OCI-LY3 (cell line): Measurements from ENCODE around the gene WNK4.

Source experiments
- H2AFZ ChIP-seq: fragments of 200-600, 300-600 bp; shearing (Covaris generic); 2 replicates; pipeline ENCODE4 v1.6.0; 2014; ENCODE audit warnings: antibody characterized with exemption, low read depth, low read length
- H3K27ac ChIP-seq: fragments of 200-600, 300-600 bp; sonication (generic); 2 replicates; pipeline ENCODE4 v1.5.1; 2014; ENCODE audit warnings: mild to moderate bottlenecking, low read length, moderate library complexity, mixed read lengths
- H3K27me3 ChIP-seq: fragments of 200-600, 300-600 bp; sonication (generic); 2 replicates; pipeline ENCODE4 v1.6.1; 2014; ENCODE audit warnings: low read depth, low read length, mixed read lengths
- H3K36me3 ChIP-seq: fragments of 200-600, 300-600 bp; sonication (generic); replicated peaks from 2 replicates; pipeline ENCODE3; 2014; ENCODE audit warnings: low read depth, low read length, mixed read lengths
- H3K4me1 ChIP-seq: fragments of 300-600, 200-600 bp; sonication (generic); 2 replicates; pipeline ENCODE4 v1.6.1; 2014; ENCODE audit warnings: low read length, mixed read lengths
- H3K4me2 ChIP-seq: fragments of 200-600, 300-600 bp; sonication (generic); 2 replicates; pipeline ENCODE4 v1.6.1; 2014; ENCODE audit warnings: low read length, mixed read lengths
- H3K4me3 ChIP-seq: fragments of 300-600, 200-600 bp; sonication (generic); 2 replicates; pipeline ENCODE4 v1.5.1; 2014; ENCODE audit warnings: antibody characterized with exemption, mild to moderate bottlenecking, low read length, moderate library complexity
- H3K79me2 ChIP-seq: fragments of 300-600, 200-600 bp; shearing (Covaris generic); 2 replicates; pipeline ENCODE4 v1.6.1; 2014; ENCODE audit warnings: mild to moderate bottlenecking, low read length, mixed read lengths
- H3K9ac ChIP-seq: fragments of 300-600, 200-600 bp; shearing (Covaris generic); 2 replicates; pipeline ENCODE4 v1.6.0; 2014; ENCODE audit warnings: mild to moderate bottlenecking, low read length, moderate library complexity
- H3K9me3 ChIP-seq: fragments of 200-600, 300-600 bp; shearing (Covaris generic); 2 replicates; pipeline ENCODE4 v1.6.1; 2014; ENCODE audit warnings: low read length, mixed read lengths; ENCODE audit not compliant: insufficient read depth
- H4K20me1 ChIP-seq: fragments of 200-600, 300-600 bp; sonication (generic); 2 replicates; pipeline ENCODE4 v1.6.1; 2016; ENCODE audit warnings: low read length, mixed read lengths; ENCODE audit not compliant: insufficient read depth
- EZH2phosphoT487 ChIP-seq: fragments of 200-600 bp; shearing (Covaris generic); IDR thresholded peaks from 2 replicates; pipeline ENCODE4 v1.6.1; 2018; ENCODE audit warnings: antibody characterized with exemption, mixed run types, low read depth
- TF ChIP-seq, protein P1 (sequence below): fragments of 200-600, 300-600 bp; sonication (generic); IDR thresholded peaks from 2 replicates; pipeline ENCODE4 v1.5.1; 2014; ENCODE audit warnings: antibody characterized with exemption, low read length, low read depth

The WNK4 gene

DNA sequence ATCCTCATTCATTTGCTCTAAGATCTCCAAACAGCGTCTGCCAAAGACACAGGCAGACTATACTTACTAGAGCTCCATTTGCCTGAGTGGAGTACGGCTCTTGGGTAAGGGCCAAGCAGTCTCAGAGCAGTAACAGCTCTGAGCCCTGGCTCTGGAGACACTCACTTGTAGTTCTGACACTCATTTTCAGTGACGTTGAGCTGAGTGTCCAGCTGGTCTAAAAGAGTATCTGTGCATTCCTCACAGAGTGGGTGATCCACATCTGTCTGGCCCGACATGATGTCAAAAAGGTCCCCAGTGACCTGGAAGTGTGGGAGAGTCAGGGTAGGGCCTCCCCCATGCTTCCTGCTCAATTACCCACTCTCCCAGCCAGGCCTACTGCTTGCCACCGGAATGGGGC is 38.0 kb downstream of the WNK4 start:
- no peak overlapping the region for H3K9ac ChIP-seq
- no peaks in the 10 kb centered on the region for H3K27me3 ChIP-seq
- no peak overlapping the region for H3K4me2 ChIP-seq
- no peak overlapping the region for H3K27ac ChIP-seq
- no peaks in the 10 kb centered on the region for H4K20me1 ChIP-seq
- H3K36me3 ChIP-seq, result peaks cover 56% of the 10 kb centered on the region
- no peaks in the 10 kb centered on the region for H3K4me1 ChIP-seq
- H2AFZ ChIP-seq, result no peak overlapping the region
- H3K79me2 ChIP-seq, result peaks cover 14% of the 10 kb centered on the region
- TF ChIP-seq, protein P1, sequence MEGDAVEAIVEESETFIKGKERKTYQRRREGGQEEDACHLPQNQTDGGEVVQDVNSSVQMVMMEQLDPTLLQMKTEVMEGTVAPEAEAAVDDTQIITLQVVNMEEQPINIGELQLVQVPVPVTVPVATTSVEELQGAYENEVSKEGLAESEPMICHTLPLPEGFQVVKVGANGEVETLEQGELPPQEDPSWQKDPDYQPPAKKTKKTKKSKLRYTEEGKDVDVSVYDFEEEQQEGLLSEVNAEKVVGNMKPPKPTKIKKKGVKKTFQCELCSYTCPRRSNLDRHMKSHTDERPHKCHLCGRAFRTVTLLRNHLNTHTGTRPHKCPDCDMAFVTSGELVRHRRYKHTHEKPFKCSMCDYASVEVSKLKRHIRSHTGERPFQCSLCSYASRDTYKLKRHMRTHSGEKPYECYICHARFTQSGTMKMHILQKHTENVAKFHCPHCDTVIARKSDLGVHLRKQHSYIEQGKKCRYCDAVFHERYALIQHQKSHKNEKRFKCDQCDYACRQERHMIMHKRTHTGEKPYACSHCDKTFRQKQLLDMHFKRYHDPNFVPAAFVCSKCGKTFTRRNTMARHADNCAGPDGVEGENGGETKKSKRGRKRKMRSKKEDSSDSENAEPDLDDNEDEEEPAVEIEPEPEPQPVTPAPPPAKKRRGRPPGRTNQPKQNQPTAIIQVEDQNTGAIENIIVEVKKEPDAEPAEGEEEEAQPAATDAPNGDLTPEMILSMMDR, result no peak
- TF ChIP-seq EZH2phosphoT487, result no peak
- no peak overlapping the region for H3K4me3 ChIP-seq
- H3K9me3 ChIP-seq, result no peaks in the 10 kb centered on the region

DNA sequence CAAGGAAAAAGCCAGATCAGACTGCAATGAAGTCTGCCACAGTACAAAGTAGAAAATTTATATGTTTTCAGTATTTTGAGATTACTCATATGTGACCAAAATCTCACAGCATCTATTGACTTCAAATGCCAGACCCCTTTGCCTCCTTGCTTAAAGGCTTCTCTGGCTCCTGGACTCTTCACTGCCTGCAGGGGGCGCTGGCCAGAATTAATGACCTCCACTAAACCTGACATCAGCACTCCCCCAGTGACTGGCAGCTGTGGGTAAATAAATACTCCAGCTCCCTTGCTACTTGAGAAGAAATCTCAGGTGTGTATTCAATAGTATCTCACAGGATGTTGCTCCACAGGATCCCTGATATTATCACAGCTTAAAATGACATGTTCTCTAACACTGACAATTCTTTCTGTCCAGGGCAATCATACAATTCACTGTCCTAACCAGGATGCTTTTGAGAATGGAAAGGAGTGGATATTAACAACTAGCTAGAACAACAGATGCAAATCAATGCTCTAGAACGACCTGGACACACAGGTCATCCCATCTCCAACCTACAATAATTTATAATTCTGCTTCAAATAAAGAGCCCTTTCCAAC is 39.6 kb downstream of the WNK4 start:
- Histone ChIP-seq H3K36me3 (peaks cover 42% of the 10 kb centered on the region), H4K20me1 (no peaks in the 10 kb centered on the region), H3K4me3 (no peak overlapping the region), H3K27ac (no peak overlapping the region), H3K4me2 (no peak overlapping the region), H2AFZ (no peak overlapping the region), H3K4me1 (peaks cover 7% of the 10 kb centered on the region; the same call in 1 of the 2 replicates), H3K9ac (no peak overlapping the region), H3K79me2 (peaks cover 21% of the 10 kb centered on the region), H3K27me3 (no peaks in the 10 kb centered on the region), H3K9me3 (no peaks in the 10 kb centered on the region)
- no peak for TF ChIP-seq EZH2phosphoT487
- TF ChIP-seq, protein P1, result peak; percentile 81

DNA sequence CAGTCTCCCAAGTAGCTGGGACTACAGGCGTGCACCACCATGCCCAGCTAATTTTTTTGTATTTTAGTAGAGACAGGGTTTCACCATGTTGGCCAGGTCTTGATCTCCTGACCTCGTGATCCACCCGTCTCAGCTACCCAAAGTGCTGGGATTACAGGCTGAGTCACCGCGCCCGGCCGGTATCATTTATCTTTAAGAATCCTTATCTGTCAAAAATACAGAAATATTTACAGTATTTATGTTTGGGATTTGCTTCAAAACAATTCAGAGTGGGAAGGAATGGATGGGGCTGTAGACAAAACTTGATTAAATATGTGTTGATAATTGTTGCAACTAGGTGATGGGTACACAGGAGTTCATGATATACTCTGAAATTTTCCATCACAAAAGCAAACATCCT is 40.8 kb downstream of the WNK4 start:
- Histone ChIP-seq H3K4me1 (peaks cover 7% of the 10 kb centered on the region; the same call in 1 of the 2 replicates), H3K36me3 (peaks cover 32% of the 10 kb centered on the region), H2AFZ (no peak overlapping the region), H3K27me3 (no peaks in the 10 kb centered on the region), H3K9me3 (no peaks in the 10 kb centered on the region), H3K4me3 (no peak overlapping the region), H3K4me2 (no peak overlapping the region), H3K9ac (no peak overlapping the region), H4K20me1 (no peaks in the 10 kb centered on the region), H3K27ac (no peak overlapping the region), H3K79me2 (peaks cover 21% of the 10 kb centered on the region)
- TF ChIP-seq EZH2phosphoT487, result no peak
- TF ChIP-seq, protein P1, result no peak

- H3K79me2 ChIP-seq, result peaks cover 22% of the 10 kb centered on the region
- peaks cover 12% of the 10 kb centered on the region for H3K4me1 ChIP-seq
- no peak overlapping the region for H3K4me2 ChIP-seq
- TF ChIP-seq EZH2phosphoT487, result no peak
- TF ChIP-seq, protein P1, result no peak
- H3K4me3 ChIP-seq, result no peak overlapping the region
- no peaks in the 10 kb centered on the region for H3K27me3 ChIP-seq
- no peak overlapping the region for H3K9ac ChIP-seq
- H2AFZ ChIP-seq, result no peak overlapping the region
- H3K27ac ChIP-seq, result no peak overlapping the region
- no peaks in the 10 kb centered on the region for H3K36me3 ChIP-seq
- no peaks in the 10 kb centered on the region for H3K9me3 ChIP-seq
- H4K20me1 ChIP-seq, result no peaks in the 10 kb centered on the region
Observed at GRCh38 chr17:42827472-42827871, 47.1 kb downstream of the WNK4 start.
